Pons (tissue), 1 donor: ENCODE data around the gene RENBP.

Experiments
- DNase-seq: peaks from one replicate; pipeline ENCODE4 v3.0.0-alpha.2; 2016; ENCODE audit warnings: low spot score

Gene RENBP

GRCh38 chrX:153888344-153888743, 56.1 kb downstream of the RENBP start:
- no peak for DNase-seq

DNA sequence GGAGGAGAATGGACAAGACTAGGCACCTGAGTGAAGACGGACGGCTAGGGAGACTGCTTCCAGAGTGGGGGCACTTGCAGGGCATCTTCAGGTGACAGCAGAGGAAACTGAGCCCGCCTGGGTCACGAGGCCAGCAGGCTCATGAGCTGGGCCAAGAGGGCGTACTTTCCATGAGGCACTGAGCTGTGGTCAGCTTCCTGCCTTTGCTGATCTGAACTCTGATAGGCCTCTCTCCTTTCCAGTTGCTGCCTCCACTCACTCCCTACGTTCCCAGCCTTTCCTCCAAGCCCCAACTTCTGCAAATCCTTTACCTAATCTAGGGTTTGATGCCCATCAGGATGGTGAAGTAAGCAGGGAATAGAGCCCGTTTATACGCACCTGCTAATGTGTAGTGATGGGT, 57.1 kb downstream of the RENBP start:
- DNase-seq: no peak

DNA sequence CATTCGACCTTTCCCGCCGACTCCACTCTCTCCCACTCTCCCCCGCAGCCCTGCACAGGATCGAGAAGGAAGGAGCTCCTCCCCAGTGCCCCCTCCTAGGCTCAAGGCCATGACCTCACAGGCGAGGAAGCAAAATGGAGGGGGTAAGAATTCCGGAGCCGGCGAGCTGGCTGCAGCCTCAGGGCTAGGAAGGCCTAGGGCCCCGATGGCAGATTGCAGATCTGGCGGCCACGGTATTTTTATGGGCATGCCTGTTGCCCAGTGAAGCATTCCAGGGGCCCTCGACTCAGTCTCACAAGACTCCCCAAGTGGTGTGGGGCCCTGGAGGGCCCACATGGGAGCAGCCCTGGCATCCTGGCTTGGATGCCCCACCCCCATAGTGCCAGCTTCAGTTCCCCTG, 57.5 kb downstream of the RENBP start:
- DNase-seq: no peak

DNA sequence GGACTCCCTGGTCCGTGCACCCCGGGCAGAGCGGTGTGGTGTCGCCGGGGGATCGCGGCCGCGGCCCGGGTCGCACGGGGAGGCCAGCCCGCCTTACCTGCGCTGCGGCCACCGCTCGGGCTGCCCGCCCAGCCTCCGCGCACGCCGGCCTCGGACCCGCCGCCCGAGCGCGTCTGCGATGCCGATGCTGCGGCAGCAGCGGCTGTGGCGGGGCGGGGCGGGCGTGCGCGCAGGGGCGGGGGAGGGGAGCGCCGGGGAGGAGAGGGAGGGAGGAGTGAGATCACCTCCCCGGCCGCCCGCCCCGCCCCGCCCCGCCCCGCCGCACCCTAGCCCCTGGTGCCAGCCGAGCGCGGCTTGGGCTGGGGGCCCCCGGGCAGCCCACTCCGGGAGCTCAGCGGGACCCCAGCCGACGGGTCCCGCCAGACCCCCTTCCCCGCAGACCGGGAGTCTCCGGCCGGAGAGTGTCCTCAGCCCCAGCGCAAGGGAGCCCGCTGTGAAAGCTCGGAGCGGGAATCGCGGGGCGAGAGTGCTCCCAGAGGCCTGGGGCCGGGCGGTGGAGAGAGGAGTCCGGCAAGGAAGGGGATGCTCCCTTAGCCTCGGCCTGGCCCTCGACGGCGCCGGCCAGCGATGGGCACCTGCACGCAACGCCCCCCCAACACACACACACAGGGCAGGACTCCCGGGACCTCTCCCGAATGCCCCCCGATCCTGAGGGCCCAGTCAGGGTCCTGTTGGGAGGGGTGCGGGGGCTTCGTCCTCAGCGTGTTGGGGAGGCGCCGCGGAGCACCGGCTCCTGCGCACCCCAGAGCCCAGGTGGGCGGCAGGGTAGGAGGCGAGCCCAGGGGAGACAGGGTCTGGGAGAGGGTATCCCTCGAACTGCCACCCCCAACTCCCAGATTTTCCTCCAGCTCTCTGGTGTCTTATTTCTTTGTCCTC, 58.2 kb downstream of the RENBP start, which contains the start of gene L1CAM:
Gene L1CAM (minus strand): TSS at position 206 of the 936 bp plus-strand sequence. CDS start 10,337 bp downstream, outside the sequence.
- DNase-seq: no peak
